Uterus (tissue), 4 donors: ENCODE data around the gene C14orf132. TPM values are rescaled to one million over a fixed set of nuclear protein-coding genes. Genes with fewer than 3 reads are reported as not detected.

Source experiments
- DNase-seq, 2 donors: peaks; one replicate each; pipeline ENCODE4 v3.0.0-alpha.2; 2019 to 2020
- H3K27ac ChIP-seq, 2 donors: fragments of 200-600 bp; sonication (generic); 1 replicate in 1 of 2; 2 replicates in 1 of 2; pipeline ENCODE4 v1.5.1; 2016 to 2018
- H3K27me3 ChIP-seq, 2 donors: fragments of 200-600 bp; sonication (generic); one replicate each; pipeline ENCODE4 v1.5.1; 2018 to 2019; ENCODE audit warnings: control low read depth in 1 of 2
- H3K36me3 ChIP-seq, 2 donors: fragments of 200-600 bp; sonication (generic); one replicate each; pipeline ENCODE4 v1.5.1; 2019; ENCODE audit warnings: control low read depth in 1 of 2
- H3K4me1 ChIP-seq, 2 donors: fragments of 200-600 bp; sonication (generic); one replicate each; pipeline ENCODE4 v1.5.1; 2018 to 2019; ENCODE audit warnings: control low read depth in 1 of 2
- H3K4me3 ChIP-seq, 2 donors: fragments of 200-600 bp; sonication (generic); 1 replicate in 1 of 2; 2 replicates in 1 of 2; pipeline ENCODE4 v1.5.1; 2018 to 2019; ENCODE audit warnings: mild to moderate bottlenecking in 1 of 2
- H3K9me3 ChIP-seq, 2 donors: fragments of 200-600 bp; sonication (generic); one replicate each; pipeline ENCODE4 v1.5.1; 2019; ENCODE audit warnings: control low read depth in 1 of 2
- POLR2A ChIP-seq, 2 donors: fragments of 450-650 bp; IDR thresholded peaks; one replicate each; pipeline ENCODE4 v1.6.1; 2016; ENCODE audit warnings: antibody characterized with exemption in 2 of 2, mild to moderate bottlenecking in 1 of 2, moderate library complexity in 1 of 2
- intact Hi-C: fragments of 100-400 bp; cut with DNase I; formaldehyde crosslinking; loops from one replicate; pipeline ENCODE4 v1.15.1; 2023; ENCODE audit warnings: low total_unique reads
- total RNA-seq, 4 donors: library from RNA; depleted of rRNA in 3 of 4; stranded (reverse); fragments of >200 nt in 3 of 4; gene quantifications; one replicate each; pipeline versions ENCODE4 v1.1.0 to v1.2.4, GENCODE V29; 2014 to 2023
- TF ChIP-seq, protein P1 (sequence below), 4 experiments: fragments of 200-600 bp in 2 of 4; fragments of 450-650 bp in 2 of 4; sonication (generic) in 2 of 4; IDR thresholded peaks; one replicate each; pipeline ENCODE4 v1.5.1; 2016 to 2019; ENCODE audit warnings: antibody characterized with exemption in 4 of 4, mild to moderate bottlenecking in 2 of 4, moderate library complexity in 1 of 4
- donor health status: DM: yes; HTN: yes; CAD: no.

The C14orf132 gene
- total RNA-seq, 4 donors from 2014 or later = 10.5 to 60.1 (median 16.0) TPM

GRCh38 chr14:96091149-96091693 is 52.1 kb downstream of the C14orf132 start:
- Histone ChIP-seq H3K27ac (no peak overlapping the region), H3K4me1 (peaks cover 0 to 6% of the 10 kb centered on the region in 2 donors), H3K4me3 (no peak overlapping the region), H3K36me3 (no peaks in the 10 kb centered on the region), H3K9me3 (no peaks in the 10 kb centered on the region), H3K27me3 (no peaks in the 10 kb centered on the region)
- TF ChIP-seq POLR2A (IDR thresholded peaks at IDR 0.05) = no peak
- TF ChIP-seq, protein P1, sequence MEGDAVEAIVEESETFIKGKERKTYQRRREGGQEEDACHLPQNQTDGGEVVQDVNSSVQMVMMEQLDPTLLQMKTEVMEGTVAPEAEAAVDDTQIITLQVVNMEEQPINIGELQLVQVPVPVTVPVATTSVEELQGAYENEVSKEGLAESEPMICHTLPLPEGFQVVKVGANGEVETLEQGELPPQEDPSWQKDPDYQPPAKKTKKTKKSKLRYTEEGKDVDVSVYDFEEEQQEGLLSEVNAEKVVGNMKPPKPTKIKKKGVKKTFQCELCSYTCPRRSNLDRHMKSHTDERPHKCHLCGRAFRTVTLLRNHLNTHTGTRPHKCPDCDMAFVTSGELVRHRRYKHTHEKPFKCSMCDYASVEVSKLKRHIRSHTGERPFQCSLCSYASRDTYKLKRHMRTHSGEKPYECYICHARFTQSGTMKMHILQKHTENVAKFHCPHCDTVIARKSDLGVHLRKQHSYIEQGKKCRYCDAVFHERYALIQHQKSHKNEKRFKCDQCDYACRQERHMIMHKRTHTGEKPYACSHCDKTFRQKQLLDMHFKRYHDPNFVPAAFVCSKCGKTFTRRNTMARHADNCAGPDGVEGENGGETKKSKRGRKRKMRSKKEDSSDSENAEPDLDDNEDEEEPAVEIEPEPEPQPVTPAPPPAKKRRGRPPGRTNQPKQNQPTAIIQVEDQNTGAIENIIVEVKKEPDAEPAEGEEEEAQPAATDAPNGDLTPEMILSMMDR (IDR thresholded peaks at IDR 0.05) = no peak
- intact Hi-C loops = no loop called here
- peak in 1 of 2 donors; percentile 7 for DNase-seq

GRCh38 chr14:96091941-96092411 is 52.8 kb downstream of the C14orf132 start:
- TF ChIP-seq POLR2A (IDR thresholded peaks at IDR 0.05) = no peak
- TF ChIP-seq, protein P1 (IDR thresholded peaks at IDR 0.05) = no peak
- Histone ChIP-seq H3K9me3 (no peaks in the 10 kb centered on the region), H3K36me3 (no peaks in the 10 kb centered on the region), H3K4me1 (peaks cover 0 to 6% of the 10 kb centered on the region in 2 donors), H3K27ac (no peak overlapping the region), H3K4me3 (no peak overlapping the region), H3K27me3 (no peaks in the 10 kb centered on the region)
- intact Hi-C loops = no loop called here
- peak in 1 of 2 donors; percentile 13 for DNase-seq

DNA sequence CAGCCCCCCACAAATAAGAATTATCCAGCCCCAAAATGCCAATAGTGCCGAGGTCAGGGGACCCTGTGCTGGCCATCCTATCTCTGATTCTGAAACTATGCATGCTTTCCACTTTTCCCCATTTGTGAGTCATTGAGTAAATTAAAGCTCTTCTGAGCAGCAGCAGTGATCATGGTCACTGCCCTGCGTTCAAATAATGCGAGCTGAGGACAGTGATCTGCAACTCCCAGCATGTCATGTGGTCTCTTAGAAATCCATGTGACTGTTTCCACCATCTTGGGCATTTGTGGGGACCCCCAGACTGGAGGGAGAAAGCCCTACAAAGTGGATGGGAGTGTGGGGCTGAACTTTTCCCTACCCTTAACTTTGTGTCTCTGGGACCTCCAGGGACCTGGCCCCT is 53.8 kb downstream of the C14orf132 start:
- DNase-seq = no peak
- no peak for TF ChIP-seq POLR2A (IDR thresholded peaks at IDR 0.05)
- TF ChIP-seq, protein P1 (IDR thresholded peaks at IDR 0.05) = no peak

DNA sequence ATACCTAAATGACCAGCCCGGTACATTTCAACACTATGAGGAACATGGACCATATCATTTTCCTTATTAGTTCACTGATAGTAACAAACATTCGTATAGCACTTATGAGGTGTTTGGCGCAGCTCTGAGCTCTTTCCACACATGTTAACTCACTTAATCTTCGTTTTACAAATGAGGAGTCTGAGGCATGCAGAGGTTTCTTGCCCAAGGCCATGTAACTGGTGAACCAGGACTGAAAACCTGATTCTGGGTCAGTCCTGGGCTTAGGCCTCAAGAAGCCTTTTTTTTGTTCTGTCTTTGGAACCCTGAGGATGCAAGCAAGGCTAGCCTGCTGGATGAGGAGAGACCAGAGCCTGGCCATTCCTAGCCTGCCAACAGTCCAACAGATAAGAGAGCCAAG is 55.0 kb downstream of the C14orf132 start:
- Histone ChIP-seq H3K27ac (no peak overlapping the region), H3K36me3 (no peaks in the 10 kb centered on the region), H3K27me3 (no peaks in the 10 kb centered on the region), H3K9me3 (no peaks in the 10 kb centered on the region), H3K4me3 (no peak overlapping the region), H3K4me1 (peaks cover 0 to 6% of the 10 kb centered on the region in 2 donors)
- TF ChIP-seq, protein P1 (IDR thresholded peaks at IDR 0.05) = no peak
- TF ChIP-seq POLR2A (IDR thresholded peaks at IDR 0.05) = no peak
- intact Hi-C loops = no loop called here
- DNase-seq = peak in 1 of 2 donors; percentile 1

More for the DNA sequence above, 53.8 kb downstream of the C14orf132 start:
- Histone ChIP-seq H3K27ac (no peak overlapping the region), H3K4me1 (peaks cover 0 to 6% of the 10 kb centered on the region in 2 donors), H3K9me3 (no peaks in the 10 kb centered on the region), H3K36me3 (no peaks in the 10 kb centered on the region), H3K27me3 (no peaks in the 10 kb centered on the region), H3K4me3 (no peak overlapping the region)
- intact Hi-C loops = no loop called here

DNA sequence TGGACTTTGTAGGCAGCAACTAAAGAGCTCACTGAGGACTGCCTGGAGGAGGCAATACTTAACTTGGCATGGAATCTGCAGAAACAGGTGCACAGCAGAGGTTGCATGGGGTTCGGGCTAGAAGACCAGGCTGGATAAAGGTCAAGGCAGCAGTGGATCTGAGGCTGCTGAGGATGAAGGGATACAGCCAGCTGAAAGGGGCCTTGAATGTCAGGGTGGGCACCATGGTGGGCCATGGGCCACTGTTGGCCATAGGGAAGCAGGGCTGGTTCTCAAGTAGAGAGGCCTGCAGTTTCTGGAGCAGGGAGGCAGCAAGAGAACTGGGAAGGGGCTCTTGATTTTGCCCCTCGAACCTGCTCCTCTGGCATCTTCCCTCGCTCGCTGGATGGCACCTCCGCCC is 55.5 kb downstream of the C14orf132 start:
- Histone ChIP-seq H3K4me3 (no peak overlapping the region), H3K27ac (no peak overlapping the region), H3K36me3 (no peaks in the 10 kb centered on the region), H3K9me3 (no peaks in the 10 kb centered on the region), H3K27me3 (no peaks in the 10 kb centered on the region), H3K4me1 (peaks cover 0 to 6% of the 10 kb centered on the region in 2 donors)
- DNase-seq = peak in 1 of 2 donors; percentile 8
- TF ChIP-seq, protein P1 (IDR thresholded peaks at IDR 0.05) = no peak
- TF ChIP-seq POLR2A (IDR thresholded peaks at IDR 0.05) = no peak
- intact Hi-C loops = no loop called here
